ENCODE data around the gene KRTAP10-2. TPM values are rescaled to one million over a fixed set of nuclear protein-coding genes. Genes with fewer than 3 reads are reported as not detected.

KRTAP10-2 gene
- total RNA-seq, 1 donor from 2014 or later: not detected

DNA sequence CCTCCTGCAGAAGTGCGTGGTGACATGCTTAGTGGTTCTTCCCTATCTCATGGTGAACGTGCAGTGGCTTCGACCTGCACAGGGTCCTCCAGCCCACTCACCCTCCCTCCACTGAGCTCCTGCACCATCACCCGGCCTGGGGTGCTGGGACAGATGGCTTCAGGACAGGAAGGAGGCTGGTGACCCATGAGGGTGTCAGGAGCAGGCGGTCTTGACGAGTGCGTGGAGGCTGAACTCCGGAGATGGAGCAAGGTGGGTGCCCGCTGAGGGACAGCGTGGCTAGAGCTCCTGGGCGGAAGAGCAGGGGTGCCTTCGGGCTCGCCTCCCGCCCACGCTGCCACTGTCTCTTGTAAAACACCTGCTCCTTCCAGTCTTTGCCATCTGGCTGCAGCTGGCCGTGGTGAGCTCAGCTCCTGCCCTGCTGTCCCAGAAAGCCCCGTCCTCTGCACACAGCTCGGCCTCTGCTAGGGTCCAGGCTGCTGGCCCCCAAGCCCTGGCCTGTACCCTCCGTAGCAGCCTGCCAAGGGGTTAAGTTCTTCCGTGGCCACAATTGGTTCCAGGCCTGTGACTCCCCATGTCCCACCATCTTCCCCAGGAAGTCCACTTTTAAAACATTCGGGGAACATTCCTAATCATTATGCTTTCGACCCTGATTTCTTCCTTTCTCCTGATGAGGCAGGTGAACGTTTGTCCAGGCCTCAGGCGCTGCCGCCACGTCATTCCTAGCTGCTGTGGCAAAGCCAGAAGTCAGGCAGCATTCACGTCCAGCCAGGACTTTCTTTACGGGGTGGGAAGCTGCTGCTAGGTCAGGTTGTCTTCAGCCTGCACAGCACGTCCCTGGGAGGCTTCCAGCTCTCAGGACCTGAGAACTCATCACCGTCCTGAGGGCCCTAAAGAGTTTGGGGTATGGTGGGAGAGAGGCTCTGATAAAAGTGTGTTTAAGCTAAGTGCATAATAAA, 19.4 kb downstream of the KRTAP10-2 start:
- H3K4me1 Mint-ChIP-seq (ENCODE audit: unreplicated experiment): no peaks in the 10 kb centered on the region
- no peak overlapping the region for H3K27ac Mint-ChIP-seq (ENCODE audit: unreplicated experiment)
- H3K27me3 Mint-ChIP-seq (ENCODE audit: unreplicated experiment): peaks cover 11% of the 10 kb centered on the region
- TF ChIP-seq, protein P1, sequence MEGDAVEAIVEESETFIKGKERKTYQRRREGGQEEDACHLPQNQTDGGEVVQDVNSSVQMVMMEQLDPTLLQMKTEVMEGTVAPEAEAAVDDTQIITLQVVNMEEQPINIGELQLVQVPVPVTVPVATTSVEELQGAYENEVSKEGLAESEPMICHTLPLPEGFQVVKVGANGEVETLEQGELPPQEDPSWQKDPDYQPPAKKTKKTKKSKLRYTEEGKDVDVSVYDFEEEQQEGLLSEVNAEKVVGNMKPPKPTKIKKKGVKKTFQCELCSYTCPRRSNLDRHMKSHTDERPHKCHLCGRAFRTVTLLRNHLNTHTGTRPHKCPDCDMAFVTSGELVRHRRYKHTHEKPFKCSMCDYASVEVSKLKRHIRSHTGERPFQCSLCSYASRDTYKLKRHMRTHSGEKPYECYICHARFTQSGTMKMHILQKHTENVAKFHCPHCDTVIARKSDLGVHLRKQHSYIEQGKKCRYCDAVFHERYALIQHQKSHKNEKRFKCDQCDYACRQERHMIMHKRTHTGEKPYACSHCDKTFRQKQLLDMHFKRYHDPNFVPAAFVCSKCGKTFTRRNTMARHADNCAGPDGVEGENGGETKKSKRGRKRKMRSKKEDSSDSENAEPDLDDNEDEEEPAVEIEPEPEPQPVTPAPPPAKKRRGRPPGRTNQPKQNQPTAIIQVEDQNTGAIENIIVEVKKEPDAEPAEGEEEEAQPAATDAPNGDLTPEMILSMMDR (IDR thresholded peaks at IDR 0.05; ENCODE audit: unreplicated experiment): no peak
- H3K9me3 Mint-ChIP-seq (ENCODE audit: unreplicated experiment): no peaks in the 10 kb centered on the region
- DNase-seq (ENCODE audit: low spot score): no peak
- H3K36me3 Mint-ChIP-seq (ENCODE audit: low read depth, unreplicated experiment): peaks cover 10% of the 10 kb centered on the region
- no peak overlapping the region for H3K4me3 Mint-ChIP-seq (ENCODE audit: unreplicated experiment)

DNA sequence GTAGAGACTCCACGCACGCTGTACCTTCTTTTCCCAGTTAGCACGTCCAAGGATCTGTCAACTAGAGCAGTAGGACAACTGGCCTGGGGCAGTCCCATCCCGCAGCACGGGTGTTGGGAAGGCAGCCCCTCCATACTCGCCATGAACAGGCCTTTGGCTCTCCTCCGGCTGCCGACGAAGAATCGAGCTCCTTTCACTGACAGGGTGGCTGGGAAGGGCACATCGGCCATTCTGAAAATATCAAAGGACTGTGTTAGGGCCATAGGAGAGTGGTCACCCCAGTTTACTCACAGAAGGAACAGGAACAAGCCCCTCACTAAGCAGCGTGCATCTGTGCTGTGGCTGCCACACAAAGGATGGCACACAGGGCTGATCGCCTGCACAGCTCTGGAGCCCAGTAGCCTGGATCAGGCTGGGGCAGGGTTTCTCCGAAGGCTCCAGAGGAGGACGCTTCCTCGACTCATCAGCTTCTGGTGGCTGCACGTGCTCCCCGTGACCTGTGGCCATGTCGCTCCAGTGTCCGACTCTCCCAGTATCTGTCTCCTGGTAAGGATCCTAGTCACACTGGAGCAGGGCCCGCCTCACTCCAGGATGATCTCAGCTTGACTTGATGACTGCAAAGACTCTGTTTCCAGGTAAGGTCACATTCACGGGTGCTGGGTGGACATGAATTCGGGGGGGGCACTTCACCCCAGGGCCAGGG, 20.3 kb downstream of the KRTAP10-2 start:
- TF ChIP-seq, protein P1 (IDR thresholded peaks at IDR 0.05; ENCODE audit: unreplicated experiment): no peak
- Mint-ChIP-seq H3K4me1 (ENCODE audit: unreplicated experiment) (no peaks in the 10 kb centered on the region), H3K36me3 (ENCODE audit: low read depth, unreplicated experiment) (peaks cover 10% of the 10 kb centered on the region), H3K9me3 (ENCODE audit: unreplicated experiment) (no peaks in the 10 kb centered on the region), H3K27ac (ENCODE audit: unreplicated experiment) (no peak overlapping the region), H3K4me3 (ENCODE audit: unreplicated experiment) (no peak overlapping the region), H3K27me3 (ENCODE audit: unreplicated experiment) (peaks cover 14% of the 10 kb centered on the region)
- no peak for DNase-seq (ENCODE audit: low spot score)

- Mint-ChIP-seq H3K27ac (ENCODE audit: unreplicated experiment) (peak overlapping the region; percentile 39), H3K4me1 (ENCODE audit: unreplicated experiment) (no peaks in the 10 kb centered on the region), H3K36me3 (ENCODE audit: low read depth, unreplicated experiment) (peaks cover 10% of the 10 kb centered on the region)
These were observed 20.9 kb downstream of the KRTAP10-2 start for GRCh38 chr21:44530221-44530902.

GRCh38 chr21:44529503-44530125, 21.7 kb downstream of the KRTAP10-2 start:
- no peak for DNase-seq (ENCODE audit: low spot score)
- H3K27ac Mint-ChIP-seq (ENCODE audit: unreplicated experiment): no peak overlapping the region
- no peaks in the 10 kb centered on the region for H3K9me3 Mint-ChIP-seq (ENCODE audit: unreplicated experiment)
- peaks cover 6% of the 10 kb centered on the region for H3K36me3 Mint-ChIP-seq (ENCODE audit: low read depth, unreplicated experiment)
- H3K4me3 Mint-ChIP-seq (ENCODE audit: unreplicated experiment): no peak overlapping the region
- H3K4me1 Mint-ChIP-seq (ENCODE audit: unreplicated experiment): no peaks in the 10 kb centered on the region
- TF ChIP-seq, protein P1 (IDR thresholded peaks at IDR 0.05; ENCODE audit: unreplicated experiment): no peak
- peaks cover 10% of the 10 kb centered on the region for H3K27me3 Mint-ChIP-seq (ENCODE audit: unreplicated experiment)

More at GRCh38 chr21:44530221-44530902, 20.9 kb downstream of the KRTAP10-2 start:
- no peak for DNase-seq (ENCODE audit: low spot score)
- TF ChIP-seq, protein P1 (IDR thresholded peaks at IDR 0.05; ENCODE audit: unreplicated experiment): no peak
- no peaks in the 10 kb centered on the region for H3K9me3 Mint-ChIP-seq (ENCODE audit: unreplicated experiment)
- peaks cover 14% of the 10 kb centered on the region for H3K27me3 Mint-ChIP-seq (ENCODE audit: unreplicated experiment)
- peak overlapping the region; percentile 13 for H3K4me3 Mint-ChIP-seq (ENCODE audit: unreplicated experiment)

Measured in endothelial cell (in vitro differentiated cells).